RWPE2 (cell line): ENCODE data around the gene MAPK1.

Experiments used
- ATAC-seq: fragments of 200-7000 bp; cut with Tn5 transposase; 3 replicates; pipeline ENCODE4 v1.9.1; 2021; ENCODE audit warnings: low read depth
- DNase-seq: peaks from one replicate; pipeline ENCODE4 v3.0.0-alpha.2; 2020; ENCODE audit warnings: low spot score
- H3K27ac ChIP-seq: fragments of 450-650 bp; 2 replicates; pipeline ENCODE4 v1.5.1; 2017; ENCODE audit warnings: mild to moderate bottlenecking; ENCODE audit not compliant: poor library complexity, severe bottlenecking
- H3K27me3 ChIP-seq: fragments of 250-450 bp; sonication (Bioruptor Pico); 2 replicates; pipeline ENCODE4 v1.5.1; 2021; ENCODE audit warnings: mild to moderate bottlenecking, moderate library complexity; ENCODE audit not compliant: insufficient read depth, poor library complexity, severe bottlenecking
- H3K36me3 ChIP-seq: fragments of 250-450 bp; sonication (Bioruptor Pico); 2 replicates; pipeline ENCODE4 v1.5.1; 2020; ENCODE audit warnings: low read depth, mild to moderate bottlenecking, moderate library complexity
- H3K4me1 ChIP-seq: fragments of 250-450 bp; sonication (Bioruptor Pico); 2 replicates; pipeline ENCODE4 v1.5.1; 2021; ENCODE audit warnings: mild to moderate bottlenecking, moderate library complexity; ENCODE audit not compliant: insufficient read depth, poor library complexity, severe bottlenecking
- H3K4me3 ChIP-seq: fragments of 250-450 bp; sonication (Bioruptor Pico); 2 replicates; pipeline ENCODE4 v1.5.1; 2021; ENCODE audit warnings: mild to moderate bottlenecking, moderate library complexity; ENCODE audit not compliant: severe bottlenecking
- H3K9me3 ChIP-seq: fragments of 250-450 bp; sonication (Bioruptor Pico); 2 replicates; pipeline ENCODE4 v1.5.1; 2021; ENCODE audit warnings: mild to moderate bottlenecking, moderate library complexity; ENCODE audit not compliant: severe bottlenecking
- TF ChIP-seq, protein P1 (sequence below): fragments of 450-650 bp; IDR thresholded peaks from one replicate; pipeline ENCODE4 v1.5.1; 2017; ENCODE audit warnings: mild to moderate bottlenecking, moderate library complexity; ENCODE audit not compliant: poor library complexity, severe bottlenecking

The MAPK1 gene

DNA sequence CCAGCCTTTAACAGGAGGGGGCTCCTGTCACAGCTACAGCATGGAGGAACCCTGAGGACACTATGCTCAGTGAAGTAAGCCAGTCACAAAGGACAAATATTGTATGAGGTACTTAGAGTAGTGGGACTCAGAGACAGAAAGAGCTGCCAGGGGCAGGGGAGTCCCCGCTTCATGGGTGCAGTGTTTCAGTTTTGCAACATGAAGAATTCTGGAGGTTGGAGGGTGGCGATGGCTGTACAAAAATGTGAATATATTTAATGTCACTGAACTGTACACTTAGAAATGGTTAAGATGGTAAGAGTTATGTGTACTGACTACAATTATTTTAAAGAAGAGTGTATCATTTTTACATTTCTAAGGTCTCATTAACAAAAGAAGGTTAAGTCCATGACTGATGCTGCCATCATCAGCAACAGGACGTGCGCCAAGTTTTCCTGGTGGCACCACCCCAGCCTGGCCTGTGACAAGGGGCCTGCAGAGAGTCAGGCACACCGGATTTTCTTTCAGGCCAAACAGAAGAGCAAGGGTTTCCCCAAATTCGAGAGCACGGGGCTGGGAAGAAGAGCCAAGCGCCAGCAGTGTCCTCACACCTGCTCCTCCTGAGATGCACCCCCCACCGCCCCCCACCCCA is 153.9 kb downstream of the MAPK1 start:
- Histone ChIP-seq H3K9me3 (peaks cover 5% of the 10 kb centered on the region), H3K27ac (no peak overlapping the region), H3K36me3 (no peaks in the 10 kb centered on the region), H3K4me3 (no peak overlapping the region), H3K27me3 (no peaks in the 10 kb centered on the region), H3K4me1 (peaks cover 19% of the 10 kb centered on the region)
- peak; percentile 6; the same call in 2 of the 3 replicates for ATAC-seq
- TF ChIP-seq, protein P1, sequence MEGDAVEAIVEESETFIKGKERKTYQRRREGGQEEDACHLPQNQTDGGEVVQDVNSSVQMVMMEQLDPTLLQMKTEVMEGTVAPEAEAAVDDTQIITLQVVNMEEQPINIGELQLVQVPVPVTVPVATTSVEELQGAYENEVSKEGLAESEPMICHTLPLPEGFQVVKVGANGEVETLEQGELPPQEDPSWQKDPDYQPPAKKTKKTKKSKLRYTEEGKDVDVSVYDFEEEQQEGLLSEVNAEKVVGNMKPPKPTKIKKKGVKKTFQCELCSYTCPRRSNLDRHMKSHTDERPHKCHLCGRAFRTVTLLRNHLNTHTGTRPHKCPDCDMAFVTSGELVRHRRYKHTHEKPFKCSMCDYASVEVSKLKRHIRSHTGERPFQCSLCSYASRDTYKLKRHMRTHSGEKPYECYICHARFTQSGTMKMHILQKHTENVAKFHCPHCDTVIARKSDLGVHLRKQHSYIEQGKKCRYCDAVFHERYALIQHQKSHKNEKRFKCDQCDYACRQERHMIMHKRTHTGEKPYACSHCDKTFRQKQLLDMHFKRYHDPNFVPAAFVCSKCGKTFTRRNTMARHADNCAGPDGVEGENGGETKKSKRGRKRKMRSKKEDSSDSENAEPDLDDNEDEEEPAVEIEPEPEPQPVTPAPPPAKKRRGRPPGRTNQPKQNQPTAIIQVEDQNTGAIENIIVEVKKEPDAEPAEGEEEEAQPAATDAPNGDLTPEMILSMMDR = peak; percentile 61
- no peak for DNase-seq

DNA sequence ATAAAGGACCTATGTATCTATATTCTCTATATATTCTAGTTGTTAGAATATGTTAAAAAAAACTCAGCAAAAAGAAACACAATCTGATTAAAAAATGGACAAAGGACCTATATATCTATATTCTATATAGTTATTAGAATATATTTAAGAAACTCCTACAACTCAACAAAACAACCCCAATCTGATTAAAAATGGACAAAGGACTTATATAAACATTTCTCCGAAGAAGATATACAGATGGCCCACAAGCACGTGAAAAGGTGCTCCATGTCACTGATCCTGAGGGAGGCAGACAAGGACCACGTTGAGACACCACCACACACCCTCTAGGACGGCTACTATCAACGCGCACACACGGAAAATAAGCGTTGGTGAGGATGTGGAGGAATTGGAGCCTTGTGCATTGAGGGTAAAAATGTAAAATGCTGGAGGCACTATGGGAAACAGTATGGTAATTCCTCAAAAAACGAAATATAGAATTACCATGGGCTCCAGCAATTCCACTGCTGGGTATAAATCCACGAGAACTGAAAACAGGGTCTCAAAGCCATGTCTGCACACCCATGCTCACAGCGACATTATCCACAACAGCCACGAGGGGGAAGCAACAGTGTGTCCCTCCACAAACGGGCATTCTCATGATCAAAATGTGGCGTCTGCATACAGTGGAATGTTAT is 154.6 kb downstream of the MAPK1 start:
- TF ChIP-seq, protein P1 = peak; percentile 91
- DNase-seq = no peak
- no peaks in the 10 kb centered on the region for H3K27me3 ChIP-seq
- ATAC-seq = peak; percentile 75
- H3K27ac ChIP-seq = no peak overlapping the region
- H3K9me3 ChIP-seq = peaks cover 5% of the 10 kb centered on the region
- peaks cover 19% of the 10 kb centered on the region for H3K4me1 ChIP-seq
- H3K4me3 ChIP-seq = no peak overlapping the region
- no peaks in the 10 kb centered on the region for H3K36me3 ChIP-seq

DNA sequence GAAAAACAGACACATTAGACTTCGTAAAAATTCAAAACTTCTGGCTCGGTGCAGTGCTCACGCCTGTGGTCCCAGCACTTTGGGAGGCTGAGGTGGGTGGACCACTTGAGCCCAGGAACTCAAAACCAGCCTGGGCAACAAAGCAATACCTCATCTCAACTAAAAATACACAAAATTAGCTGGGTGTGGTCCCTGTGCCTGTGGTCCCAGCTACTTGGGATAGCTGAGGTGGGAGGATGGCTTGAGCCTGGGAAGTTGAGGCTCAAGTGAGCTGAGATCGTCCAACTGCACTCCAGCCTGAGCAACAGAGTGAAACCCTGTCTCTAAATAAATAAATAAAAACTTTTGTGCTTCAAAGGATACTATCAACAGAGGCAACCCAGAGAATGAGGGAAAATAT is 155.6 kb downstream of the MAPK1 start:
- Histone ChIP-seq H3K4me3 (no peak overlapping the region), H3K27me3 (no peaks in the 10 kb centered on the region), H3K36me3 (no peaks in the 10 kb centered on the region), H3K27ac (no peak overlapping the region), H3K9me3 (peaks cover 5% of the 10 kb centered on the region), H3K4me1 (peaks cover 19% of the 10 kb centered on the region)
- ATAC-seq (no peak), DNase-seq (no peak)
- TF ChIP-seq, protein P1 = no peak

DNA sequence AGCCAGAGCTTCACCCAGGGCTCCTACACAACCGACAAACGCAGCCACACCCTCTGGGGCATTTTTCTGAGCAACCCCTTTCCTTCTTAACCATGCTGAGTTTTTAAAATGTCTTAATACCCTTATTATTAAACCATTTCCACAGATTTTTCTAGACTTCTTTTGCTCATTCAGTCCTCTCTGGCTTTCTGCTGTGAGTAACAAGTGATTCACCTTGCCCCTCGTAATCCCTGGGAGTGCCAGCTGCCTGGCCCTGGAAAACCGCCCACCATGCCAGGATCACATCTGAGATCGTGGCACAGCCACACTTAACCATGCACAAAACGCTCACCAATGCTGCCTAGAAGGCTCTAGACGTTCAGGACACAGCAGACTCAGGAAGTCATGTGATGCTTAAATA is 157.3 kb downstream of the MAPK1 start:
- H3K4me3 ChIP-seq = no peak overlapping the region
- TF ChIP-seq, protein P1 = no peak
- ATAC-seq = peak; percentile 31; the same call in 1 of the 3 replicates
- peaks cover 5% of the 10 kb centered on the region for H3K9me3 ChIP-seq
- peaks cover 18% of the 10 kb centered on the region for H3K4me1 ChIP-seq
- H3K27me3 ChIP-seq = no peaks in the 10 kb centered on the region
- DNase-seq = no peak
- H3K27ac ChIP-seq = no peak overlapping the region
- H3K36me3 ChIP-seq = no peaks in the 10 kb centered on the region

DNA sequence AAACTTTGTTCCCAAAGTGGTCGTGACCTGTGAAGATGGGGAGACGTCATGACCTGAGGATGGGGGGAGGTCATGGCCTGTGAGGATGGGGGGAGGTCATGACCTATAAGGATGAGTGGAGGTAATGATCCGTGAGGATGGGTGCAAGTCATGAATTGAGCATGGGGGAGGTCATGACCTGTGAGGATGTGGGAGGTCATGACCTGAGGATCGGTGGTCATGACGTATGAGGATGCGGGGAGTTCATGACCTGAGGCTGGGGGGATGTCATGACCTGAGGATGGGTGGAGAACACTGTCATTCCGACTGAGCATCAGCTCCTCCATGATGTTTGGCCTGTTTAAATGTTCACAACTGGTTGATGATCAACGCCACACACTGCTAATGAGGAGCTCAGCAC is 157.8 kb downstream of the MAPK1 start:
- Histone ChIP-seq H3K27me3 (no peaks in the 10 kb centered on the region), H3K27ac (no peak overlapping the region), H3K36me3 (no peaks in the 10 kb centered on the region), H3K4me3 (no peak overlapping the region), H3K9me3 (peaks cover 5% of the 10 kb centered on the region), H3K4me1 (peaks cover 13% of the 10 kb centered on the region)
- TF ChIP-seq, protein P1 = no peak
- ATAC-seq = no peak
- DNase-seq = no peak
